ENCODE data around the gene INO80D. TPM values are rescaled to one million over a fixed set of nuclear protein-coding genes. Genes with fewer than 3 reads are reported as not detected.

INO80D gene
- total and polyA plus RNA-seq, 2 of the 13 experiments (the other 11 are each of a cell fraction or from before 2014, with no cell fraction given) = 7.6 to 7.9 TPM

- peak; percentile 90; the same call in 1 of the 2 replicates for TF ChIP-seq ZNF691 (CRISPR knock-in tag; IDR thresholded peaks at IDR 0.05; ENCODE audit: borderline replicate concordance, low read depth)
- no peak for TF ChIP-seq RBAK (CRISPR knock-in tag; IDR thresholded peaks at IDR 0.05)
- TF ChIP-seq U2AF1 (optimal IDR thresholded peaks at IDR 0.05; ENCODE audit: low read depth, low read length) = no peak
- no peak for TF ChIP-seq ZNF414 (CRISPR knock-in tag; IDR thresholded peaks at IDR 0.05)
- TF ChIP-seq YEATS2 (CRISPR knock-in tag; IDR thresholded peaks at IDR 0.05; ENCODE audit: borderline replicate concordance) = 0 out of 2 replicates have a peak, but pooled peaks have one; percentile 15
- TF ChIP-seq TRIM24 (CRISPR knock-in tag; IDR thresholded peaks at IDR 0.05) = no peak
- peak; percentile 23; the same call in 1 of the 2 replicates for TF ChIP-seq ZNF639 (CRISPR knock-in tag; conservative IDR thresholded peaks at IDR 0.05)
- TF ChIP-seq PCBP2 (optimal IDR thresholded peaks at IDR 0.05; ENCODE audit: low read depth, low read length, poor library complexity, severe bottlenecking) = peak; percentile 32
- TF ChIP-seq SIN3B (IDR thresholded peaks at IDR 0.05; ENCODE audit: low read length) = no peak
- no peak for TF ChIP-seq ATF7-NPFF (CRISPR knock-in tag; IDR thresholded peaks at IDR 0.05; ENCODE audit: low read depth)
- TF ChIP-seq ZBTB2 (CRISPR knock-in tag; IDR thresholded peaks at IDR 0.05; ENCODE audit: low read depth) = no peak
- no peak for TF ChIP-seq CAMTA2 (CRISPR knock-in tag; IDR thresholded peaks at IDR 0.05; ENCODE audit: borderline replicate concordance)
- TF ChIP-seq FOSL2 (CRISPR knock-in tag; IDR thresholded peaks at IDR 0.05) = 0 out of 2 replicates have a peak, but pooled peaks have one; percentile 6
- no peak for TF ChIP-seq ZNF790 (CRISPR knock-in tag; IDR thresholded peaks at IDR 0.05; ENCODE audit: borderline replicate concordance)
- no peak for TF ChIP-seq HNRNPUL1 (IDR thresholded peaks at IDR 0.05; ENCODE audit: low read depth, low read length)
- no peak; the same call in none of the 2 replicates for TF ChIP-seq ZBTB25 (CRISPR knock-in tag; IDR thresholded peaks at IDR 0.05)
- no peak for TF ChIP-seq HIC2 (CRISPR knock-in tag; IDR thresholded peaks at IDR 0.05; ENCODE audit: low read depth)
- no peak for TF ChIP-seq ZNF431 (CRISPR knock-in tag; IDR thresholded peaks at IDR 0.05; ENCODE audit: borderline replicate concordance, low read depth)
- TF ChIP-seq ZMAT3 (CRISPR knock-in tag; conservative IDR thresholded peaks at IDR 0.05) = peak; percentile 36; the same call in 1 of the 2 replicates
- TF ChIP-seq SAFB2 (CRISPR knock-in tag; IDR thresholded peaks at IDR 0.05; ENCODE audit: borderline replicate concordance, low read depth) = no peak
- no peak for TF ChIP-seq ZBTB46 (CRISPR knock-in tag; IDR thresholded peaks at IDR 0.05; ENCODE audit: borderline replicate concordance)
Measured at GRCh38 chr2:206084439-206084869, 1.5 kb downstream of the INO80D start (continued).

All from HepG2 (cell line).